IMR-90 (cell line): ENCODE data around the gene TBP. TPM values are rescaled to one million over a fixed set of nuclear protein-coding genes. Genes with fewer than 3 reads are reported as not detected.

Experiments used
- ATAC-seq: fragments of 200-7000 bp; cut with Tn5 transposase; 2 replicates; pipeline ENCODE4 v1.9.1; 2020; ENCODE audit warnings: low read depth, mild to moderate bottlenecking, moderate library complexity
- BruUV-seq: library from RNA; stranded (reverse); fragments of 400-500 nt; replicated peaks from 2 replicates; lab custom pipeline; 2021; lab: Mats Ljungman, UMichigan
- CTCF ChIA-PET: fragments of 300-600 bp; formaldehyde crosslinking; extraction: SDS; loops from one replicate; lab custom pipeline; 2021; ENCODE audit warnings: antibody characterized with exemption; lab: Yijun Ruan, JAX
- POLR2A ChIA-PET: fragments of 300-600 bp; sonication (Branson Sonifier 250); formaldehyde crosslinking; loops from one replicate; lab custom pipeline; 2022; ENCODE audit warnings: antibody characterized with exemption; ENCODE audit not compliant: unreplicated experiment; lab: Charles Lee
- DNase-seq: peaks from one replicate; pipeline ENCODE4 v3.0.0; 2013
- H2AFZ ChIP-seq: replicated peaks from 2 replicates; pipeline ENCODE3; 2013; ENCODE audit warnings: low read length, mild to moderate bottlenecking; ENCODE audit not compliant: poor library complexity
- H2AK5ac ChIP-seq: 2 replicates; pipeline ENCODE4 v1.6.1; 2013; ENCODE audit warnings: low read depth, low read length, inconsistent platforms
- H2AK9ac ChIP-seq: replicated peaks from 2 replicates; pipeline ENCODE3; 2013; ENCODE audit warnings: mild to moderate bottlenecking, low read depth, low read length, moderate library complexity; ENCODE audit not compliant: poor library complexity
- H2BK120ac ChIP-seq: 2 replicates; pipeline ENCODE4 v1.6.1; 2013; ENCODE audit warnings: low read depth, low read length, inconsistent platforms
- H2BK15ac ChIP-seq: 3 replicates; pipeline ENCODE4 v1.6.1; 2013; ENCODE audit warnings: low read depth, low read length, inconsistent platforms
- H2BK20ac ChIP-seq: 2 replicates; pipeline ENCODE4 v1.6.1; 2013; ENCODE audit warnings: low read depth, mild to moderate bottlenecking, inconsistent platforms, low read length, moderate library complexity
- H2BK5ac ChIP-seq: 2 replicates; pipeline ENCODE4 v1.6.1; 2013; ENCODE audit warnings: mild to moderate bottlenecking, low read depth, low read length, inconsistent platforms; ENCODE audit not compliant: poor library complexity, severe bottlenecking
- H3K14ac ChIP-seq: replicated peaks from 2 replicates; pipeline ENCODE4 v1.6.1; 2013; ENCODE audit warnings: low read depth, low read length, inconsistent platforms
- H3K18ac ChIP-seq: 2 replicates; pipeline ENCODE4 v1.6.1; 2013; ENCODE audit warnings: low read depth, low read length, control low read depth
- H3K23ac ChIP-seq: 2 replicates; pipeline ENCODE4 v1.6.1; 2013; ENCODE audit warnings: low read depth, low read length, inconsistent platforms
- H3K27ac ChIP-seq: 2 replicates; pipeline ENCODE4 v1.5.1; 2013; ENCODE audit warnings: mild to moderate bottlenecking, control low read depth, low read length; ENCODE audit not compliant: insufficient read depth
- H3K27me3 ChIP-seq: 2 replicates; pipeline ENCODE4 v1.6.1; 2013; ENCODE audit warnings: low read length; ENCODE audit not compliant: control insufficient read depth, insufficient read depth
- H3K36me3 ChIP-seq: 2 replicates; pipeline ENCODE4 v1.6.1; 2013; ENCODE audit warnings: low read length, mixed read lengths; ENCODE audit not compliant: control insufficient read depth, insufficient read depth
- H3K4ac ChIP-seq: 2 replicates; pipeline ENCODE4 v1.6.1; 2013; ENCODE audit warnings: low read depth, low read length, inconsistent platforms
- H3K4me1 ChIP-seq: 2 replicates; pipeline ENCODE4 v1.6.1; 2013; ENCODE audit warnings: low read length, mixed read lengths; ENCODE audit not compliant: control insufficient read depth, insufficient read depth
- H3K4me2 ChIP-seq: 2 replicates; pipeline ENCODE4 v1.6.1; 2013; ENCODE audit warnings: low read depth, mild to moderate bottlenecking, control low read depth, low read length, moderate library complexity
- H3K4me3 ChIP-seq: 2 replicates; pipeline ENCODE4 v1.5.1; 2013; ENCODE audit warnings: low read depth, mild to moderate bottlenecking, control low read depth, low read length, moderate library complexity; ENCODE audit not compliant: insufficient read depth
- H3K56ac ChIP-seq: 2 replicates; pipeline ENCODE4 v1.6.1; 2013; ENCODE audit warnings: low read length, inconsistent platforms; ENCODE audit not compliant: insufficient read depth; ENCODE audit errors: extremely low read depth
- H3K79me1 ChIP-seq, 2 experiments: 2 replicates each; pipeline ENCODE4 v1.6.1; 2013; ENCODE audit warnings: low read length in 2 of 2, inconsistent platforms in 1 of 2, low read depth in 1 of 2
- H3K9ac ChIP-seq: 2 replicates; pipeline ENCODE4 v1.6.1; 2013; ENCODE audit warnings: low read depth, low read length, control low read depth
- H3K9me1 ChIP-seq: 2 replicates; pipeline ENCODE4 v1.6.1; 2013; ENCODE audit warnings: low read length, inconsistent platforms; ENCODE audit not compliant: insufficient read depth
- H3K9me3 ChIP-seq: 2 replicates; pipeline ENCODE4 v1.6.1; 2013; ENCODE audit warnings: low read length; ENCODE audit not compliant: control insufficient read depth, insufficient read depth
- H4K20me1 ChIP-seq: 2 replicates; pipeline ENCODE4 v1.6.1; 2013; ENCODE audit warnings: low read length, inconsistent platforms; ENCODE audit not compliant: insufficient read depth
- H4K5ac ChIP-seq: 2 replicates; pipeline ENCODE4 v1.6.1; 2013; ENCODE audit warnings: mild to moderate bottlenecking, low read depth, low read length, control low read depth
- H4K8ac ChIP-seq, 2 experiments: 2 replicates each; pipeline ENCODE4 v1.6.1; 2013; ENCODE audit warnings: low read depth in 2 of 2, low read length in 2 of 2, control low read depth in 1 of 2, inconsistent platforms in 1 of 2
- H4K91ac ChIP-seq: 2 replicates; pipeline ENCODE4 v1.6.1; 2013; ENCODE audit warnings: low read depth, low read length, inconsistent platforms; ENCODE audit not compliant: insufficient read depth
- CEBPB ChIP-seq: IDR thresholded peaks from 2 replicates; pipeline ENCODE4 v1.6.1; 2012; ENCODE audit warnings: low read depth, low read length, improper control_type of control experiment
- CHD1 ChIP-seq: IDR thresholded peaks from 2 replicates; pipeline ENCODE4 v1.6.1; 2012; ENCODE audit warnings: low read depth, low read length, improper control_type of control experiment
- FOS ChIP-seq: fragments of 150-350 bp; IDR thresholded peaks from 2 replicates; pipeline ENCODE4 v1.6.1; 2016; ENCODE audit warnings: low read depth, low read length
- MAFK ChIP-seq: IDR thresholded peaks from 2 replicates; pipeline ENCODE4 v1.6.1; 2012; ENCODE audit warnings: low read depth, low read length, improper control_type of control experiment
- MAZ ChIP-seq: IDR thresholded peaks from 2 replicates; pipeline ENCODE4 v1.6.1; 2012; ENCODE audit warnings: low read depth, mild to moderate bottlenecking, low read length, improper control_type of control experiment, moderate library complexity, borderline replicate concordance
- MXI1 ChIP-seq: IDR thresholded peaks from 2 replicates; pipeline ENCODE4 v1.6.1; 2012; ENCODE audit warnings: low read depth, mild to moderate bottlenecking, low read length, moderate library complexity, borderline replicate concordance
- NFE2L2 ChIP-seq: fragments of 150-350 bp; IDR thresholded peaks from 2 replicates; pipeline ENCODE4 v1.6.1; 2016; ENCODE audit warnings: low read depth, mild to moderate bottlenecking, low read length
- POLR2A ChIP-seq: IDR thresholded peaks from 2 replicates; pipeline ENCODE4 v1.6.1; 2012; ENCODE audit warnings: mild to moderate bottlenecking, low read depth, low read length
- RAD21 ChIP-seq: IDR thresholded peaks from 2 replicates; pipeline ENCODE4 v1.6.1; 2012; ENCODE audit warnings: low read length, improper control_type of control experiment
- RCOR1 ChIP-seq: IDR thresholded peaks from 2 replicates; pipeline ENCODE4 v1.6.1; 2012; ENCODE audit warnings: mild to moderate bottlenecking, low read length, improper control_type of control experiment; ENCODE audit not compliant: insufficient replicate concordance
- RFX5 ChIP-seq: IDR thresholded peaks from 2 replicates; pipeline ENCODE4 v1.8.0; 2012; ENCODE audit warnings: low read depth, mild to moderate bottlenecking, low read length, moderate library complexity
- WGBS, 2 experiments: methylation state at CpG; one replicate each; pipeline versions ENCODE4 v1.1.5 to v1.1.7; 2013; ENCODE audit warnings: missing lambda C conversion rate in 2 of 2; ENCODE audit not compliant: insufficient read length in 1 of 2; ENCODE audit errors: extremely low coverage in 2 of 2; 5-methylcytosine and 5-hydroxymethylcytosine counted together
- dilution Hi-C: fragments of 300-500 bp; cut with HindIII; formaldehyde crosslinking; loops from one replicate; pipeline ENCODE4 v1.14.3; 2018; ENCODE audit warnings: low sequenced_read_pairs; ENCODE audit not compliant: unreplicated experiment
- in situ Hi-C: fragments of 300-500 bp; cut with MboI; formaldehyde crosslinking; loops from 3 replicates; pipeline ENCODE4 v1.14.3; 2019; ENCODE audit warnings: low sequenced_read_pairs, inconsistent platforms, mixed read lengths
- intact Hi-C: fragments of 100-400 bp; cut with micrococcal nuclease; formaldehyde crosslinking; loops from 2 replicates; pipeline ENCODE4 v1.10.0; 2022
- polyA plus RNA-seq, 3 experiments: library from polyadenylated mRNA; depleted of rRNA; stranded (reverse); fragments of >200 nt; gene quantifications; 2 replicates each; pipeline ENCODE4 v1.2.3, GENCODE V29; 2012; ENCODE audit warnings: low replicate concordance in 1 of 3
- total RNA-seq: library from RNA; depleted of rRNA; stranded (reverse); fragments of >200 nt; gene quantifications from 2 replicates; pipeline ENCODE4 v1.2.3, GENCODE V29; 2012
- TF ChIP-seq, protein P1 (sequence below): fragments of 150-350 bp; IDR thresholded peaks from 2 replicates; pipeline ENCODE4 v1.6.1; 2017; ENCODE audit warnings: mild to moderate bottlenecking, antibody characterized with exemption, low read length, low read depth
- TF ChIP-seq, protein P2 (sequence below): conservative IDR thresholded peaks from 2 replicates; pipeline ENCODE4 v1.5.1; 2012; ENCODE audit warnings: mild to moderate bottlenecking, low read depth, low read length, improper control_type of control experiment

TBP gene
- total and polyA plus RNA-seq, 2 of the 4 experiments (the other 2 are of a cell fraction), result 8.8 to 12.5 TPM

DNA sequence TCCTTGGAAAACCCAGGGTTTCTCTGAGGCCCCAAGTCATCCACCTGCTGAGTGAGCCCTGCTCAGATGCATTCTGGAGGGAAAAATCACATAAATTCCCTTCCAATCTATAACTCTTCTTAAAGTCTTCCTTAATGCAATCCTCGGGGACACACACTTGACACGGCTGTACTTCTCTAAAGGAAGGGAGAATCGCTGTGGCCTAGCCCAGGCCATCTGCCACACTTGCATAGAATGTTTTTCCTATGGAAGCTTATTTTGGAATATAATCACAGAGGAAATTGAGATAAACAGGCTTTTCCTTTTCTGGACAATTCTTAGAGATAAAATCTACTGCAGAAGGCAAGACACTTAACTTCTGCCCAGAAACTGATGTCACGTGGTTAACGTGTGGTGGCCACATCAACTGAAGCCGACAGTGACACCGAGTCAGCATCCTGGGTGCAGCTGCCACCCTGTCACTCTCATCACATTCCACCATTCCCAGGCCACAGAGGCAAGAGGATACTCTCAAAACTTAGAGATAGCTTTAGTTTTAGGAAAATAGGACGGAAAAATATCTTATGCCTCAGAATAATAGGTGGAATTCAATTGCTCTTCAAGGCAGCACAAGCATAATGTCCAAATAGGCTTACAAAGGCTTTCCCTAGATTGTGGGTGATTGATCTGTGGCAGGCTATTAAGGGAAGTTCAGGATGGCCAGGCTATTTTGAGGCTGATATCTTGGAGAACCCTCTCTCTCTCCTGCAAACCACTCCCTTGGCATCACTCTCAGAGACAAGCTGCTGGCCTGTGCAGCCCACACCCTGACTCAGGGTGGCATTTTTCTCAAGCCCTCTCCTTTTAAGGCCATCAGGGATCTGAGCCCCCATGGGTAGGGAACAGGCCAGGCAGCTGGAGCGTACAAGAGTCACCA is 30.7 kb upstream of the TBP start (continued):
- TF ChIP-seq, protein P1, sequence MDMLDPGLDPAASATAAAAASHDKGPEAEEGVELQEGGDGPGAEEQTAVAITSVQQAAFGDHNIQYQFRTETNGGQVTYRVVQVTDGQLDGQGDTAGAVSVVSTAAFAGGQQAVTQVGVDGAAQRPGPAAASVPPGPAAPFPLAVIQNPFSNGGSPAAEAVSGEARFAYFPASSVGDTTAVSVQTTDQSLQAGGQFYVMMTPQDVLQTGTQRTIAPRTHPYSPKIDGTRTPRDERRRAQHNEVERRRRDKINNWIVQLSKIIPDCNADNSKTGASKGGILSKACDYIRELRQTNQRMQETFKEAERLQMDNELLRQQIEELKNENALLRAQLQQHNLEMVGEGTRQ, result no peak

DNA sequence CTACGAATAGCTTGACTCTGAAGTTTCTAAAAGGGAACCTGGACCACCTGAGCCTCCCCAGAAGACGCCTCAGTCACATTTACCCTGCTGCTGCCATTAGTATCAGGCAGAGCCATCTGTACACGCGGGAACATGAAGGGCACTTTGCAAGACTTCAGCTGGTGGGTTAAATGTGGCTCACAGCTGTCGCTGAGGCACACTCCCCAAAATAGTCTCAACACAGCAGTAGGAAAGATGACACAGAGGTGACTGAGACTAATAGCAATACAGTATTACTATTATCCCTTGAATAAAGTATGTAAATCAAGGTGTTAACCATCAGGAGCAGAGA is 30.0 kb upstream of the TBP start:
- ATAC-seq, result no peak
- no TSS peak for BruUV-seq
- H2AK5ac ChIP-seq, result no peak overlapping the region
- H2BK5ac ChIP-seq, result no peak overlapping the region
- no peak overlapping the region for H3K4me2 ChIP-seq
- ChIA-PET CTCF (interaction anchor here (0.6 to 1.4 kb wide), 3 partner anchors 11 to 590 kb away, joined by 3 read pairs; no protein-coding TSS in a partner anchor), POLR2A (no interaction called here)
- H4K20me1 ChIP-seq, result no peaks in the 10 kb centered on the region
- no peaks in the 10 kb centered on the region for H3K9me1 ChIP-seq
- no peak overlapping the region for H2AFZ ChIP-seq
- no peak overlapping the region for H3K14ac ChIP-seq
- H3K27ac ChIP-seq, result no peak overlapping the region
- H3K4me3 ChIP-seq, result no peak overlapping the region
- H3K18ac ChIP-seq, result no peak overlapping the region
- H3K9ac ChIP-seq, result no peak overlapping the region
- no peak overlapping the region for H2AK9ac ChIP-seq
- dilution Hi-C loops, result no loop called here
- no peak overlapping the region for H2BK120ac ChIP-seq
- no peaks in the 10 kb centered on the region for H3K4me1 ChIP-seq
- no peak overlapping the region for H2BK20ac ChIP-seq
- no peaks in the 10 kb centered on the region for H3K27me3 ChIP-seq
- H3K56ac ChIP-seq, result no peak overlapping the region
- H4K8ac ChIP-seq, result no peak overlapping the region
- H4K5ac ChIP-seq, result no peak overlapping the region
- H3K79me1 ChIP-seq, result no peaks in the 10 kb centered on the region
- no peaks in the 10 kb centered on the region for H3K9me3 ChIP-seq
- in situ Hi-C loops, result no loop called here
- H3K36me3 ChIP-seq, result no peaks in the 10 kb centered on the region
- WGBS, 2 experiments, result 80% methylated on average over 1 of the region's 5 CpGs; no CpG with 5 or more reads in 1 of the 2 experiments
- intact Hi-C loops, result loop anchor here (10.0 kb wide), 1 partner anchor 999 kb away; no protein-coding TSS in a partner anchor
- no peak overlapping the region for H3K23ac ChIP-seq
- no peak overlapping the region for H3K4ac ChIP-seq
- no peak for DNase-seq
- H2BK15ac ChIP-seq, result no peak overlapping the region
- H4K91ac ChIP-seq, result no peak overlapping the region
- TF ChIP-seq POLR2A (no peak), MXI1 (no peak), FOS (no peak), NFE2L2 (no peak), MAFK (no peak), RAD21 (no peak), RCOR1 (no peak), MAZ (no peak), CHD1 (no peak), CEBPB (no peak), RFX5 (no peak)
- TF ChIP-seq, protein P2, sequence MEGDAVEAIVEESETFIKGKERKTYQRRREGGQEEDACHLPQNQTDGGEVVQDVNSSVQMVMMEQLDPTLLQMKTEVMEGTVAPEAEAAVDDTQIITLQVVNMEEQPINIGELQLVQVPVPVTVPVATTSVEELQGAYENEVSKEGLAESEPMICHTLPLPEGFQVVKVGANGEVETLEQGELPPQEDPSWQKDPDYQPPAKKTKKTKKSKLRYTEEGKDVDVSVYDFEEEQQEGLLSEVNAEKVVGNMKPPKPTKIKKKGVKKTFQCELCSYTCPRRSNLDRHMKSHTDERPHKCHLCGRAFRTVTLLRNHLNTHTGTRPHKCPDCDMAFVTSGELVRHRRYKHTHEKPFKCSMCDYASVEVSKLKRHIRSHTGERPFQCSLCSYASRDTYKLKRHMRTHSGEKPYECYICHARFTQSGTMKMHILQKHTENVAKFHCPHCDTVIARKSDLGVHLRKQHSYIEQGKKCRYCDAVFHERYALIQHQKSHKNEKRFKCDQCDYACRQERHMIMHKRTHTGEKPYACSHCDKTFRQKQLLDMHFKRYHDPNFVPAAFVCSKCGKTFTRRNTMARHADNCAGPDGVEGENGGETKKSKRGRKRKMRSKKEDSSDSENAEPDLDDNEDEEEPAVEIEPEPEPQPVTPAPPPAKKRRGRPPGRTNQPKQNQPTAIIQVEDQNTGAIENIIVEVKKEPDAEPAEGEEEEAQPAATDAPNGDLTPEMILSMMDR, result no peak
- TF ChIP-seq, protein P1, result no peak
